GM21619 (cell line): ENCODE results near the gene TMEM120B.

Experiments
- ATAC-seq: cut with Tn5 transposase; IDR thresholded peaks from one replicate; pipeline ENCODE4 v1.9.1; 2021; ENCODE audit not compliant: unreplicated experiment

Gene TMEM120B

DNA sequence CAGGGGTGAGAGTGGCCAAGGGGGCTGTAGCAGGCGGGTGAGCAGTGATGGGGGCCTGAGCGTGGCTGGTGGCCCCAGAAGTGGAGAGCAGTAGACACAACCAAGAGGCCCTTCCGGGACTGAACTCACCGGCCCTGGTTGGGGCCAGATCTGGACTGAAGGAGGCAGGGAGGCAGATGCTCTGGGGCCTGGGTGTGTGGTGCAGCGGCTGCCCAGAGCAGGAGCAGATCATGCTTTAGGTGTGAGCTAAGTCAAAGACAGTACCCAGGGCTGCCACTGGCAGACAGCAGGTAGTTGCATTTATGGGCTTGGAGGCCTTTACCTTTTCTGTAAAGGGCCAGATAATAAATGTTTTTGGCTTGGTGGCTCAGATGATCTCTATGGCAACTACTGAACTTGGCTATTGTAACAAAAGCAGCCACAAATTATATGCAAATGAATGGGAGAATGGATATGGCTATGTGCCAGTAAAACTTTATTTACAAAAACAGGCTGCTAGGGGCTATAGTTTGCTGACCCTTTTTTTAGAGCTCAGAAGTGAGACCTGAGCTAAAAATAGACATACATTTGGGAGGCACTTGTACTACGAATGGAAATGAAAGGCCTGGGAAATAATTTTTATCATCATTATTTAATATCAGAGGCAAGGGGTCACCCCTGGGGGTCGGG lies 116.8 kb downstream of the TMEM120B start:
- ATAC-seq, result no peak

DNA sequence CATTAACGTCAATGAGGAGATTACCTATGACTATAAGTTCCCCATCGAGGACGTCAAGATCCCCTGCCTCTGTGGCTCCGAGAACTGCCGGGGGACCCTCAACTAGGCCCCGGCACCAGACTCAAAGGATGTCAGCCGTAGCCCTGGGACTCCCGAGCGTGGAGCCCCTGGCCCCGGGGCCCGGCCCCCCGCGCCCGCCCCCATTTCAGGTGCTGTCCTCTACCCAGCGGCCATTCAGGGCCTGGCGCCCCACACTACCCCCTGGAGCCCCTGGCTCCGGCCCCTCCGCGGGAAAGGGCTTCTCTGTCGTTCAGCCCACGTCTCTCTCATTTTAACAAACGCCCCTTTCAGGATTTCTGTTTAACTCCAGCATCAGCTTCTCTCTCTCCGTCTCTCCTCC lies 117.6 kb downstream of the TMEM120B start:
- no peak for ATAC-seq

DNA sequence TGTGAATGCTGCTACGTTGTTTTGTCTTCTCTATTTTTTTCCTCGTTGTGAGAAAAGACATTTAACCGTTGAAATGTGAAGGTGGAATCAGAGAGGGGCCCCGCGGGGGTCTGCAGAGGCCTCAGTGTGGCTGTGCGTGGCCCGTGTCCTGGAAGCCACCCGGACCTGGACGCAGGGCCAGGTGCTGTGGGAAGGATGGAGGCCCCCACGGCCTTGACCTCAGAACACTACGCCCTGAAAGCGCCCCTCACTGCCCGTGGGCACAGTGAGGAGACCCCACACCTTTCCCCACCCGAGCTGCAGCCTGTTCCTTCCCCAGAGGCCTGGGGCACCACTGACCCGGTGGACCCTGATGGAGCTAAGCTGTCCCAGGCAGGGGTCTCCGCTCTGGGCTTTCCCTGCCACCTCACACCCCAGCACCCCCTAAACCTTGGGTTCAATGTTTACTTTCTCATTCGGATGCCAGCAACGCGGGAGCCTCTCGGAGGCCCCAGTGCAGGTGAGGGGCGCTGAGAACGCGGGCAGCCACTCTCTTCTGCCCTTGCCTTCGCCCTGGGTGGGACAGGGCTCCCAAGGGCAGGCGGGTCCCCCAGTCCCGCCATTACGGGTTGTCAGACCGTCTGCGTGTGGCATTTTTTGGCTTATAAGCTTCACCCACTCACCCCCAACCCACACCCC lies 118.2 kb downstream of the TMEM120B start:
- ATAC-seq, result no peak
